ENCODE results near the gene TCF12. TPM values are rescaled to one million over a fixed set of nuclear protein-coding genes. Genes with fewer than 3 reads are reported as not detected.

The TCF12 gene
- total and polyA plus RNA-seq, 8 donors: 7.7 to 67.4 (median 27.3) TPM

- Histone ChIP-seq H3K27me3 (no peaks in the 10 kb centered on the region), H3K9me3 (no peaks in the 10 kb centered on the region), H3K4me1 (peaks cover 3 to 9% (median 4%) of the 10 kb centered on the region in 3 donors), H3K4me3 (no peak overlapping the region), H3K27ac (no peak overlapping the region), H3K36me3 (peaks cover 0 to 19% (median 0%) of the 10 kb centered on the region in 3 donors)
- 43 to 46% methylated on average over 1 of the region's 1 CpG for WGBS, 2 donors
- TF ChIP-seq CTCF (IDR thresholded peaks at IDR 0.05): no peak
- intact Hi-C loops (cut with DNase I): no loop called here
- no peak for ATAC-seq
- no peak for DNase-seq
- no peak for FAIRE-seq
These were observed 319.2 kb downstream of the TCF12 start for GRCh38 chr15:57237676-57238075.

DNA sequence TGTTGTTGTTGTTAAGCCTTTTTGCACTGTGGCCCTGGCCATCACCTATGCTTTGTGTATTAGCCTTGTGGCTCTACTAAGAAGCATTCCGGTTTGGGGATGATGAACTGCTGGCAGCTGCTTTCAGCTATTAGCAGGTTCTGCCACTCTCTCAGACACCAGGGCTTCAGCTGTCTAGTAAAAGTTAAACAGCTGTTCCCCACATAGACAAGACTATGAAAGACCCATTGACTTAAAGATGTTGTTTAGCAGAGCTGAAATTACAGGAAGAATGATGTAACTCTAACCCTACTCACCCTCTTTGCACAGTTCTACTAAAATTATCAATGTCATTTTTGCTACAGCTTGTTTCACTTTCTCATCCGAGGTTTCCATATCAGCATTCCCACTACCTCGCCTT is 326.7 kb downstream of the TCF12 start:
- H3K27ac ChIP-seq: no peak overlapping the region
- H3K36me3 ChIP-seq: no peaks in the 10 kb centered on the region
- no peaks in the 10 kb centered on the region for H3K4me1 ChIP-seq
- intact Hi-C loops (cut with DNase I): no loop called here
- DNase-seq (no peak), ATAC-seq (no peak), FAIRE-seq (no peak)
- no peak overlapping the region for H3K4me3 ChIP-seq
- H3K27me3 ChIP-seq: no peaks in the 10 kb centered on the region
- TF ChIP-seq CTCF (IDR thresholded peaks at IDR 0.05): no peak
- H3K9me3 ChIP-seq: no peaks in the 10 kb centered on the region
- 53 to 54% methylated on average over 3 of the region's 3 CpGs for WGBS, 2 donors

GRCh38 chr15:57245714-57246113 is 327.3 kb downstream of the TCF12 start:
- Histone ChIP-seq H3K27me3 (no peaks in the 10 kb centered on the region), H3K4me1 (no peaks in the 10 kb centered on the region), H3K9me3 (no peaks in the 10 kb centered on the region), H3K4me3 (no peak overlapping the region), H3K27ac (no peak overlapping the region), H3K36me3 (no peaks in the 10 kb centered on the region)
- ATAC-seq: no peak
- DNase-seq: no peak
- TF ChIP-seq CTCF (IDR thresholded peaks at IDR 0.05): no peak
- WGBS, 2 donors: 96 to 99% methylated on average over 1 of the region's 1 CpG
- intact Hi-C loops (cut with DNase I): no loop called here
- FAIRE-seq: no peak

- intact Hi-C loops (cut with DNase I): no loop called here
- Histone ChIP-seq H3K27ac (no peak overlapping the region), H3K4me1 (no peaks in the 10 kb centered on the region), H3K27me3 (no peaks in the 10 kb centered on the region), H3K9me3 (no peaks in the 10 kb centered on the region), H3K4me3 (no peak overlapping the region), H3K36me3 (no peaks in the 10 kb centered on the region)
- no peak for TF ChIP-seq CTCF (IDR thresholded peaks at IDR 0.05)
- 98 to 100% methylated on average over 1 of the region's 1 CpG for WGBS, 2 donors
- ATAC-seq (no peak), FAIRE-seq (no peak), DNase-seq (no peak)
These were observed 329.6 kb downstream of the TCF12 start for GRCh38 chr15:57248074-57248473.

- no peaks in the 10 kb centered on the region for H3K27me3 ChIP-seq
- FAIRE-seq: no peak
- H3K4me3 ChIP-seq: no peak overlapping the region
- ATAC-seq: no peak
- H3K27ac ChIP-seq: no peak overlapping the region
- intact Hi-C loops (cut with DNase I): no loop called here
- DNase-seq: no peak
- H3K36me3 ChIP-seq: peaks cover 0 to 4% (median 0%) of the 10 kb centered on the region in 3 donors
- TF ChIP-seq CTCF (IDR thresholded peaks at IDR 0.05): no peak
- H3K4me1 ChIP-seq: no peaks in the 10 kb centered on the region
- H3K9me3 ChIP-seq: no peaks in the 10 kb centered on the region
These were observed 332.9 kb downstream of the TCF12 start for GRCh38 chr15:57251308-57251707.

All from pancreas (tissue), 10 donors.